GM21528 (cell line): ENCODE data around the gene PIP5K1A.
"Not testable (repeated sequence)": the region's sequence is repeated elsewhere in the genome, so short reads cannot be mapped to it uniquely, and the experiment has no call there.

Experiments
- ATAC-seq: cut with Tn5 transposase; IDR thresholded peaks from one replicate; pipeline ENCODE4 v1.9.1; 2021; ENCODE audit warnings: mild to moderate bottlenecking, moderate library complexity; ENCODE audit not compliant: unreplicated experiment, low FRiP score

Gene PIP5K1A

DNA sequence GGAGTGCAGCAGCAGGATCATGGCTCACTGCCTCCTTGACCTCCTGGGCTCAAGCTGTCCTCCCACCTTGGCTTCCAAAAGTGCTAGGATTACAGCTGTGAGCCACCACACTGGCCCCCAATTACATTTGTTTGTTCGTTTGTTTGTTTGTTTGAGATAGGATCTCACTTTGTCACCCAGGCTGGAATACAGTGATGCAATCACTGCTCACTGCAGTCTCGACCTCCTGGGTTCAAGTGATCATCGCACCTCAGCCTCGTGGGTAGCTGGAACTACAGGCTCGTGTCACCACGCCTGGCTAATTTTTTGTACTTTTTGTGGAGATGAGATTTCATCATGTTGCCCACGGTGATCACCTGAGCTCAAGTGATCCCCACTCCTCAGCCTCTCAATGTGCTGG is 6.3 kb upstream of the PIP5K1A start:
- no peak for ATAC-seq

DNA sequence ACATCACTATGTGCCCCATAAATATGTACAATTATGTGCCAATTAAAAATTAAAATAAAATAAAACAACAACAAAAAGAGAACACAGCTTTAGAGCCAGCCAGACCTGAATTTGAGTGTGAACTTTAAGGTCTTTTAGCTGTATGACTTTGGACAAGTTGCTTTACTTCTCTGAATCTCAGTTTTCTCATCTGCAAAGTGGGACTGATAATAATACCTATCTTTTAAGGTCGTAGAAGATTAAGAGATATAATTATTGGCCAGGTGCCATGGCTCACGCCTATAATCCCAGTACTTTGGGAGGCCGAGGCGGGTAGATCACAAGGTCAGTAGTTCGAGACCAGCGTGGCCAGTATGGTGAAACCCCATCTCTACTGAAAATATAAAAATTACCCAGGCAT is 5.0 kb upstream of the PIP5K1A start:
- ATAC-seq, result no peak

DNA sequence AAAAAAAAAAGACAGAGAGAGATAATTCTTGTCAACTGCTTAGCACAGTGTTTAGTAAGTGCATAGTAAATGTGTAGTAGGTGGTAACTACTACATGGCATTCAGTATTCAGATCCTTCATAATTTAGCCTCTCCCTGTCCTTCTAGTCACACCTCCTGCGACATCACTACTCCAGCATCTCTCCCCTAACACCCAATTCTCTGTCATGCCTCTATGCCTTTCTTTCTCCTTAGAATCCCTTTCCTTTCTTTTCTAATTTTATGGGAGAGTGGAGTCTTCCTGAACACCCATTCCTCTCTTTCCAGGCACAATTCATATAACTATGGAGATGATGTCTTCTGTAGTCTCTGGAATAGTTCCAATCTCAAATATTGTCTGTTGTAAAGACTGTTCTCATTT is 4.5 kb upstream of the PIP5K1A start:
- ATAC-seq, result no peak

DNA sequence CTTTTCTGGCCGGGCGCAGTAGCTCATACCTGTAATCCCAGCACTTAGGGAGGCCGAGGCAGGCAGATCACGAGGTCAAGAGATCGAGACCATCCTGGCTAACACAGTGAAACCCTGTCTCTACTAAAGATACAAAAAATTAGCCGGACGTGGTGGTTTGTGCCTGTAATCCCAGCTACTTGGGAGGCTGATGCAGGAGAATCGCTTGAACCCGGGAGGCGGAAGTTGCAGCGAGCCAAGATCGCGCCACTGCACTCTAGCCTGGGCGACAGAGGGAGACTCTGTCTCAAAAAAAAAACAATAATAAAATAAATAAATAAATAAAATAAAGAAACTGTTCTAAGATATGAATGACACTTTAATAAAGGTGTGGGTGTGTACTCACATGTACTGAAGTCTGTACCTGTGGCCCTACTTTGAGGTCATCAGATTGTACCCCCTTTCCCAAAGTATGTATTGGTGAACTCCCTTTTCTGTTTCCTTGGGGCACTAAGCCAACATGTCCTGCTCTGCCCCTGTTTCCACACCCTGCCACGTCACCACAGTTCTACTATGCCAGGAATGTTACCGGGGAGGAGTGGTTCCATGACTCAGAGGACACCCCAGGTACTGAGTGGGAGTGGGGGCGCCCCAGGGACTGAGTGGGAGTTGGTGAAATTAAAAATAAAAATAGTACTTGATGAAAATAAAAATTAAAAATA is 3.3 kb upstream of the PIP5K1A start:
- ATAC-seq, result not testable (repeated sequence)

DNA sequence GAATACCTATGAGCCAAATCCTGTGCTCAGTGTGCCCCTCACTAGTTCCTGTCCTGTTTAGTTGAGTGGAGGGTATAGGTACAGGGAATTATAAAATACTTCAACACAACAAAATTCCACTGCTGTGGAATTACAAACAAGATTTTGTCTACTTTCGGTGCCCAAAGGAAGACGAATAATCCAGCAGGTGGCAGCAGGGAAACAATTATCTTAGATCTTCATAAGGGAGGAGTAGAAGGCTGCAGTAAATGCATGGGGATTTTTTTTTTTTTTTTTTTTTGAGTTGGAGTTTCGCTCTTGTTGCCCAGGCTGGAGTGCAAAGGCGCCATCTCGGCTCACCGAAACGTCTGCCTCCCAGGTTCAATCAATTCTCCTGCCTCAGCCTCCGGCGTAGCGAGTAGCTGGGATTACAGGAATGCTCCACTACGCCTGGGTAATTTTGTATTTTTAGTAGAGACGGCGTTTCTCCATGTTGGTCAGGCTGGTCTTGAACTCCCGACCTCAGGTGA is 2.0 kb upstream of the PIP5K1A start:
- no peak for ATAC-seq

DNA sequence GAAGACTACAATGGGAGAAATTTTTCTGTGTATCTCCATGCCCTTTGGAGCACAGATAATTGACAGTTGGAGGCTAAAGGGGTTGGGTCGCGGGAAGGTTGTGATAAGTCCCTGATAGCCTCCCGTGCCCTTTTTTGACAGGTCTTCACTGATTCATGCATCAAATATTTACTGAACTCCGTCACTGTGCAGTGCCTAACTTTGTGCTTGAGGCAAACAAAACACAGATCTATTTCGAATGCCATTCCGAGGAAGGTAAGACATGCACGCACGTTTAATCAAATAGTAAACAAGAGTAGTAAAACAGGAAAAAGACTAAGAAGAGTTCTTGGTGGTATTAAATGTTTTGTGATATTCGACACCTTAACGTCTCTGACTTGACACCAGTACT is 494 bp upstream of the PIP5K1A start:
- no peak for ATAC-seq

DNA sequence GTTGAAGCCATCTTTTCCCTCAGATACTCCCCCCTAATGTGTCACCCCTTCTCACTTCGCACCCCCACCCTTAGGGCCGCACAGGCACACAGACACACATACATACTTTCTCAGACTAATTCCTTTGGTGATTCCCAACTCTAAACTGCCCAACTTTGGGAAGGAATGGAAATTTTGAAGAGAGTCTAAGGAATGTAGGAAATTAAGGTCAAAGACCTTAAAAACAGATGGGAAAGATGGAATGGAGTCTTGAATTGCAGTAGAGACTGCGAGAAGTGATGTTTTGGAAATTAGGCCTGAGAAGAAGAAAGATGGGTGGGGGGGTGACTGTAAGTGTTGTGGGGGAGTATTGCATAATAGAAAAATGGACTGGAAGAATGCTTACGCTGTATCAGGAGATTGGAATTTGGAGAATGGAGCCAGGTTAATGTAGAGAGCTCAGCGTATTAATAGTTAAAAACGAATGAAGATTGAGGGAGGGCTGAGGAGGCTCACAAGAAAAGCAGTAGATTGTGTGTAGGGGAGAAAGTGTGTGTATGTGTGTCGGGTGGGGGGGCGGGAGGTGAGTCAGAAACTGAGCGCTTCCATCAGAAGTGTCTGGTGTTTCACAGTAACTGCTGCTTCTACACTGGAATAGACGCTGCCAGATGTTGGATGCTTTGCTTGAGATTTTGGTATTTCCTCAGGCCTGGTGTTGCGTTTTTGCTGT is 1.7 kb downstream of the PIP5K1A start:
- no peak for ATAC-seq

DNA sequence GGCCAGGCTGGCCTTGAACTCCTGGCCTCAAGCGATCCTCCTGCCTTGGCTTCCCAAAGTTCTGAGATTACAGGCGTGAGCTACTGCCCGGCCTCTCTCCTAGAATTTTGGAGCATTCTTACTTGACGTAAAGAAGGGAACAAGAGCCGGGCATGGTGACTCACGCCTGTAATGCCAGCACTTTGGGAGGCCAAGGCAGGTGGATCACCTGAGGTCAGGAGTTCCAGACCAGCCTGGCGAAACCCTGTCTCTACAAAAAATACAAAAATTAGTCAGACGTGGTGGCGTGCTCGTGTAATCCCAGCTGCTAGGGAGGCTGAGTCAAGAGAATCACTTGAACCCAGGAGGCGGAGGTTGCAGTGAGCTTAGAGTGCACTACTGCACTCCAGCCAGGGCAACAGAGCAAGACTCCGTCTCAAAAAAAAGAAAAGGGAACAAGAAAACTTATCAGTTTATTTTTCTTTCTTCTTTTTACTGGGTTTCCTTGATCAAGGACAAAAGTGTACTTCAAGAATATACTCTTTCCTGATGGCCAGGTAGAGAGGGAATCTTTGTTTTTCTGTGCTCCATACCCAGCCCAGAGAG is 7.1 kb downstream of the PIP5K1A start:
- ATAC-seq, result not testable (repeated sequence)

DNA sequence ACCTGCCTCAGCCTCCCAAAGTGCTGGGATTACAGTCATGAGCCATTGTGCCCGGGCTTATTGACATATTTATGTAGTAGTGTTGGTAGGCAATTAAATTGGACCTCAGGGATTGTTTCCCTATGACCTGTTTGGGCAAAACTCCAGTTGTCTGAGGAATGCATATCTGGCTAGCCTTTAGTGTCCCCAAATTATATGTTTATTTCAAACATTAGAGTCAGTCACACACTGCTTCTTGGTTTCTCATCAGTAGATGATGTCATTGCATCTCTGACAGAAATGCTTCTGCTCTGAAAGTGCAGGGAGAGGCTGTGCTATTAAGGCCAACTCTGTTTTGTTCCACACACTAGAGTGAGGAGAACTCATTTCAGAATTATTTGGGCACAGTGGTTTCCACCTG is 12.5 kb downstream of the PIP5K1A start:
- no peak for ATAC-seq

DNA sequence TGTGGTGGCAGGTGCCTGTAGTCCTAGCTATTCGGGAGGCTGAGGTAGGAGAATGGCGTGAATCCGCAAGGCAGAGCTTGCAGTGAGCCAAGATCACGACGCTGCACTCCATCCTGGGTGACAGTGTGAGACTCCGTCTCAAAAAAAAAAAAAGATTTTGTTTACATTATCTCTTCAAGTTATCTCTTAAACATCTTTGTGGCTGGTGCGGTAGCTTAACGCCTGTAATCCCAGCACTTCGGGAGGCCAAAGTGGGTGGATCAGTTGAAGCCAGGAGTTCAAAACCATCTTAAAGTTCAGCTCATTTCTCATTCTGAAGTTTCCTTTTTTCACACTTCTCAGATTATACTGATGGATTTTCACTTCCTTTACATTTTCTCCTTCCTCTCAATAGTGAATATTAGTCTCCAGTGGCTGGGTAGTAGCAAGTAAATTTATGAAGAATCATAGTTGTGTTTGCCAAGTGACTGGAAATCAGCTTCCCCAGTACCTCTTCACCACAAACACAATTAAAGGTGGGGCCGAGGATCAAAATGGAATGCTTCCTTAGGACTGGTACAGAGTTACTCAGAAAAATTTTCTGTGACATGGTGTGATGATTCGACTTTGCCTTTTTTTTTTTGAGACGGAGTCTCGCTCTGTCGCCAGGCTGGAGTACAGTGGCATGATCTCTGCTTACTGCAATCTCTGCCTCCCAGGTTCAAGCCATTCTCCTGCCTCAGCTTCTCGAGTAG is 13.8 kb downstream of the PIP5K1A start:
- ATAC-seq, result no peak

DNA sequence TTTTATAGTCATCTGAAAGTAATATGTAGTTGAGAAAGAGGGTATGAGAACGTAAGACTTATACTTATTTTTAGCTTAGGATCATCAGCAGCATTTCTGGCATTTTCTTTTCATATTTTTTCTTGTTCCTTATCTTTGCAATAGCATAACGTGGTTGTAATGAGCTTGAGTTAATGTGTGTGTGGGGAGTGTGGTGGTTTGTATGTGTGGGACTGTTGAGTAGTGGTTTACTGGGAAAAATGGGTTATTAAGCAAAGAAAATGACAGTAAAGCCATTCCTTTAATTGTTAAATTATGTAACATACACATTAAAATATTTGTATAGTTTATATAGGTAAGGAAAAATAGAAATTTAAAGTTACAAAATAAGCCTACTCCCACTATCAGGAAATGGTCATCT is 15.2 kb downstream of the PIP5K1A start:
- no peak for ATAC-seq

DNA sequence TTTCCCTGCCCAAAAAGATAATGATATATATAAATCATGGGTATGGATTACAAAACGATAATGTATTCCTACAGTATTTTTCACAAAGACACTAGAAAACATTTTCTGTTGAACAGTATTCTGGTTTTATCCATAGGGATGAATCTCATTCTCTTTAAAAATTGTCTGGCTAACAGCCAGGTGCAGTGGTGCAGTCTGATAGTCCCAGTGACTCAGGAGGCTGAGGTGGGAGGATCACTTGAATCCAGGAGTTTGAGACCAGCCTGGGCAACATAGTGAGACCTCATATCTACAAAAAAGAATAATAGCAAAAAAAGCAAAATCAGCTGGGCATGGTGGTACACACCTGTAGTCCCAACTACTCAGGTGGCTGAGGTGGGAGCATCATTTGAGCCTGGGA is 23.3 kb downstream of the PIP5K1A start:
- ATAC-seq, result no peak

DNA sequence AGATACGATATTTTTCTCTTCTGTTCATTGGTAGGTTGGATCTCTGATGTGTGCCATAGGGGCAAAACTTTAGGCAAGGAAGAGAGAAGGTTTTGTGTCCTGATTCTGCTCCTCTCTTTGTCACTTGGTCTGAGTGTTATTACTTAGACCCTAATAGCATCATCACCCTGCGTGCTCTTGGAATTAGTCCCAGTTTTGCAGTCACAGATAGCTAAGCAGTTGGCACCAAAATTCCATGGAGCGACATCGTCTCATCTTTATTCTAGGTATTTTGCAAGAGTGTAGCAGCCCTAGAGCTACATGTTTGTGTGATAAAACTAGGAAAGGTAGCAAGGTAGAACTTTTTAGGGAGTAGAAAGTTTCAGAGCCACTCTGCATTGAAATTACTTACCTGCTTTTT is 23.8 kb downstream of the PIP5K1A start:
- no peak for ATAC-seq

DNA sequence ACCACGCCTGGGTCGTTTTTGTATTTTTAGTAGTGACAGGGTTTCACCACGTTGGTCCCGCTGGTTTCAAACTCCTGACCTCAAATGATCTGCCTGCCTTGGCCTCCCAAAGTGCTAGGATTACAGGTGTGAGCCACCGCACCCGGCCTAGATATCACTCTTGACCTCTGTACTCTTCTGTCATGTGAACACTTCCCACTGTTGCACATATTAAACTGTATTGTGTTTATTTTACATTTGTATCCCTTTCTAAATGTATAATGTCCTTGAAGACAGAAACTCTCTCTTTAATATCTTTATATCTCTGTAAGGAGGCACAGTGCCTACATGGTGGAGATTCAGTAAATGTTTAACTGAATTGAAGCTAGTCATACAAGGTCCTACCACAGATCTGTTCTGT is 36.9 kb downstream of the PIP5K1A start:
- ATAC-seq, result no peak

DNA sequence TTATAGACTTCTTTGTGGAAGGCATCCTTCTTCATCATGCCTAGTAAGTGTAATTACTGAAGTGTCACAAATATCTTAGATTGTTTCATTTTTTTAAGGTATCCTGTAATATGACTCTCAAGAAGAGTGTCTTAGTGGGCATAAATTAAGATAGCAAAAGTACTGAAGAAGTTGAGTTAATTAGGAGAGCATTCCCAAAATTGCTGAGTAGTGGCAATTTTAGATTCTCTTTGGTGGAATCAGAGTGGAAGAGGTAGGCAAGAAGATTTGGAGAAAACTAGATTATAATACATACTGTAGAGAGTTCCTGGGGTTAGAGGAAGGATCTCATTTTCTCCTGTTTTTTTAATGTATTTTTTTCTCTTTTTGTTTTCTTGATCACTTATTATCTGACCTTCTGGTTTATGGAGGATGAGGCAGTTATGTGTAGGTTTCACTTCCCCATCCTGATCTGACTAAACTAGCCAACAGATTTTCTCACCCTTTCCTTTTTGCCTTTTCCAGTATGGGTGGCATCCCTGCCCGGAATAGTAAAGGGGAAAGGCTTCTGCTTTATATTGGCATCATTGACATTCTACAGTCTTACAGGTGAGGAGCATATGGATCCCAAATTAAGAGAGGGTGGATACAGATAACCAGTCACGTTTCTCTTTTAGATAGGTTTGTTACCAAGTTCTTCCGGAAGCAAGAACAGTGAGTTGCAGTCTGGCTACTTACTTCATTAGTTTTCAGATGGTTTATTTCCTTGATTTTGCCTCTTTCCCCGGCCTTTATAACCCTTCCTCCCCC is 39.5 kb downstream of the PIP5K1A start:
- ATAC-seq, result no peak

DNA sequence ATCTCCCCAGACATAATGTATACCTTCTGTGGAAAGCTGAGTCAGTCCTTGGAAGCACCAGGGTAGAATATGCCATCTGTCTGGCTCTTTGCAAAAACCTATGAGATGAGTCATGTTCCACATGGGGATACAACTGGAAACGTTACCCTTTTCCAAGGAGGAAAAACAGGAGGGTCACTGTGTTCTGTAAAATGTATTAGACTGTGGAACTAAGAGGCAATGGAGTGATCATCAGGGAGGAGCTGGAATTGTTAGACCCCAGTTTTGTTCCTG is 40.1 kb downstream of the PIP5K1A start:
- no peak for ATAC-seq

DNA sequence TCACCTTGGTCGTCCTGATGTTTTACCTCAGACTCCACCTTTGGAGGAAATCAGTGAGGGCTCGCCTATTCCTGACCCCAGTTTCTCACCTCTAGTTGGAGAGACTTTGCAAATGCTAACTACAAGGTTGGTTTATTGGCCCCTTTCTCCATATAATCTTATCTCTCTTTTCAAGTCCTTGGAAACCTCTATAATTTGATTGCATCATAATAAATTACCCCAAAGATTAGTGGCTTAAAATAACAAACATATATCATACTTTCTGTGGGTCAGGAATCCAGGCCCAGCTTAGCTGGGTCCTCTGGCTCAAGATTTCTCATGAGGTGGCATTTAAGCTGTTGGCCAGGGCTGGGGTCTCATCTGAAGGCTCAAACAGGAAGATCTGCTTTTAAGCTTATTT is 44.1 kb downstream of the PIP5K1A start:
- no peak for ATAC-seq

DNA sequence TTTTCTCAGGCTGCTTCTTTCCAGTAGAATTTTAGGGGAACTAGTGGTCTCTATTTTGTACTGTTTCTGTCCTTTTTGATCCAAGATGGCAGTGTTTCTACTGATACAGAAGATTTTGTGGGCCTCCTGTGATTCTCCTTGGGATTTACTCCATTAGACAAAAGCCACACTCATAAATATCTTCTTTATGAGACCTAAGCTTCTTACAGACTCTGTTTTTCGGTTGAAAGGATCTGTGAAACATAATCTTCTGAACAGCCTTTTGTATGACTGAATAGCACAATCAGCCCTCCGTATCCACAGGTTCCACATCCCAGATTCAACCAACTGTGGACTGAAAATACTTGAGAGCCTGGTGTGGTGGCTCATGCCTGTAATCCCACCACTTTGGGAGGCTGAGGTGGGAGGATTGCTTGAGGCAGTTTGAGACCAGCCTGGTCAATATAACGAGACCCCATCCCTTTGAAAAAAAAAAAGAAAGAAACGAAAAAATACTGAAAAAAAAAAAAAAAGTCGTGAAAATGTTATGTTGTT is 45.4 kb downstream of the PIP5K1A start:
- ATAC-seq, result no peak

DNA sequence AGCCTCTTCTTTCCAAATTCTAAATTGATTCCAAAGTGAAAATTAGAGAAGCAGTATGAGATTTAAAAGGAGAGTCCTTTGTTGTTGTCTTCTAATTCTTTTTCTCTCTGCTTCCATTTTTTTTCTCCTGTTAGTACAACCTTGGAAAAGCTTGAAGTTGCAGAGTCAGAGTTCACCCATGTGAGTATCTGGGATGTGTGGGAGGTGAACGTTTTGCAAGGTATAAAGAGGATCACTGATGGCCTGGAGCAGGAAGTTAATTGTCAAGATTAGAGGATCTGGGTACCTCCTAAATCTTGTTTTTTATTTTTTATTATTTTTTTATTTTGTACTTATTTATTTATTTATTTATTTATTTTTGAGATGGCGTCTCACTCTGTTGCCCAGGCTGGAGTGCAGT is 48.4 kb downstream of the PIP5K1A start:
- no peak for ATAC-seq
